PC-9 (cell line): Measurements from ENCODE around the gene FOXL1. TPM values are rescaled to one million over a fixed set of nuclear protein-coding genes. Genes with fewer than 3 reads are reported as not detected.

ENCODE experiments used
- BruUV-seq: library from RNA; stranded (reverse); fragments of 400-500 nt; replicated peaks from 2 replicates; lab custom pipeline; 2021; lab: Mats Ljungman, UMichigan
- CTCF ChIA-PET: fragments of 300-600 bp; sonication (Branson Sonifier 250); formaldehyde crosslinking; loops from one replicate; lab custom pipeline; 2022; ENCODE audit warnings: antibody characterized with exemption; lab: Charles Lee
- POLR2A ChIA-PET: fragments of 300-600 bp; sonication (Branson Sonifier 250); formaldehyde crosslinking; loops from one replicate; lab custom pipeline; 2022; ENCODE audit warnings: antibody characterized with exemption; ENCODE audit not compliant: unreplicated experiment; lab: Charles Lee
- DNase-seq, 2 experiments: peaks; one replicate each; pipeline versions ENCODE4 v3.0.0 to v3.0.0-alpha.2; 2015 to 2022; ENCODE audit warnings: mixed read lengths in 1 of 2
- H2AFZ ChIP-seq: fragments of 200-600 bp; sonication (generic); 2 replicates; pipeline ENCODE4 v1.8.1; 2017; ENCODE audit warnings: antibody characterized with exemption
- H3F3A ChIP-seq: fragments of 200-600 bp; sonication (generic); 2 replicates; pipeline ENCODE4 v1.8.1; 2017; ENCODE audit warnings: antibody characterized with exemption, mild to moderate bottlenecking, low read depth; ENCODE audit not compliant: insufficient read depth
- H3K27ac ChIP-seq: fragments of 200-600 bp; sonication (generic); 2 replicates; pipeline ENCODE4 v1.6.1; 2016; ENCODE audit warnings: mixed run types
- H3K27me3 ChIP-seq: fragments of 200-600 bp; sonication (generic); 2 replicates; pipeline ENCODE4 v1.6.1; 2016; ENCODE audit warnings: low read depth, mixed run types; ENCODE audit not compliant: insufficient read depth
- H3K36me3 ChIP-seq: fragments of 200-600 bp; sonication (generic); 2 replicates; pipeline ENCODE4 v1.6.1; 2016; ENCODE audit warnings: low read depth, mixed run types
- H3K4me1 ChIP-seq: fragments of 200-600 bp; sonication (generic); replicated peaks from 2 replicates; pipeline ENCODE4 v1.6.1; 2016; ENCODE audit warnings: mixed run types; ENCODE audit not compliant: insufficient read depth
- H3K4me2 ChIP-seq: fragments of 200-600 bp; sonication (generic); 2 replicates; pipeline ENCODE4 v1.6.1; 2017; ENCODE audit warnings: mixed run types
- H3K4me3 ChIP-seq: fragments of 200-600 bp; sonication (generic); 2 replicates; pipeline ENCODE4 v1.6.1; 2016; ENCODE audit warnings: mixed run types
- H3K79me2 ChIP-seq: fragments of 200-600 bp; sonication (generic); 2 replicates; pipeline ENCODE4 v1.6.1; 2017; ENCODE audit warnings: low read depth, mixed run types
- H3K9me2 ChIP-seq: fragments of 200-600 bp; sonication (generic); 2 replicates; pipeline ENCODE4 v1.8.1; 2017; ENCODE audit warnings: mild to moderate bottlenecking; ENCODE audit not compliant: insufficient read depth
- H3K9me3 ChIP-seq: fragments of 200-600 bp; sonication (generic); 2 replicates; pipeline ENCODE4 v1.8.1; 2016; ENCODE audit warnings: low read depth; ENCODE audit not compliant: insufficient read depth
- H4K20me1 ChIP-seq: fragments of 200-600 bp; sonication (generic); 2 replicates; pipeline ENCODE4 v1.8.1; 2017; ENCODE audit not compliant: insufficient read depth
- CTCF ChIP-seq: fragments of 200-600 bp; sonication (generic); conservative IDR thresholded peaks from 2 replicates; pipeline ENCODE4 v1.6.1; 2017; ENCODE audit warnings: mixed run types, antibody characterized with exemption, mild to moderate bottlenecking, moderate library complexity
- EZH2 ChIP-seq: fragments of 200-600 bp; sonication (generic); IDR thresholded peaks from 2 replicates; pipeline ENCODE4 v1.8.0; 2017; ENCODE audit warnings: antibody characterized with exemption, low read depth
- intact Hi-C: fragments of 100-400 bp; cut with micrococcal nuclease; formaldehyde crosslinking; loops from one replicate; pipeline ENCODE4 v1.10.0; 2022; ENCODE audit not compliant: unreplicated experiment
- total RNA-seq: library from RNA; stranded (reverse); gene quantifications from 2 replicates; pipeline ENCODE4 v1.2.3, GENCODE V29; 2021

Gene FOXL1
- total RNA-seq, 1 experiment from 2014 or later: not detected

GRCh38 chr16:86545481-86545880, 32.9 kb upstream of the FOXL1 start:
- Histone ChIP-seq H3K4me2 (no peak overlapping the region), H3K4me1 (no peaks in the 10 kb centered on the region), H3K27me3 (no peaks in the 10 kb centered on the region), H3K36me3 (peaks cover 4% of the 10 kb centered on the region; the same call in 1 of the 2 replicates), H3F3A (no peaks in the 10 kb centered on the region), H4K20me1 (peaks cover 10% of the 10 kb centered on the region; the same call in 1 of the 2 replicates), H3K27ac (no peak overlapping the region), H3K4me3 (no peak overlapping the region), H3K9me2 (no peaks in the 10 kb centered on the region), H2AFZ (no peak overlapping the region), H3K9me3 (no peaks in the 10 kb centered on the region), H3K79me2 (no peaks in the 10 kb centered on the region)
- POLR2A ChIA-PET: no interaction called here
- DNase-seq: no peak
- intact Hi-C loops: no loop called here
- CTCF ChIA-PET: no interaction called here
- TF ChIP-seq EZH2 (no peak), CTCF (no peak)
- no TSS peak for BruUV-seq

GRCh38 chr16:86545954-86546637, 32.3 kb upstream of the FOXL1 start:
- Histone ChIP-seq H4K20me1 (peaks cover 10% of the 10 kb centered on the region; the same call in 1 of the 2 replicates), H3F3A (no peaks in the 10 kb centered on the region)
- POLR2A ChIA-PET: no interaction called here

GRCh38 chr16:86546638-86547013, 31.7 kb upstream of the FOXL1 start:
- no peak for DNase-seq
- Histone ChIP-seq H4K20me1 (peaks cover 10% of the 10 kb centered on the region; the same call in 1 of the 2 replicates), H3K4me2 (no peak overlapping the region), H3K4me3 (no peak overlapping the region), H3F3A (no peaks in the 10 kb centered on the region), H3K27ac (no peak overlapping the region), H3K79me2 (no peaks in the 10 kb centered on the region), H3K4me1 (no peaks in the 10 kb centered on the region), H3K9me3 (no peaks in the 10 kb centered on the region), H3K9me2 (no peaks in the 10 kb centered on the region), H3K36me3 (peaks cover 9% of the 10 kb centered on the region; the same call in 1 of the 2 replicates), H3K27me3 (no peaks in the 10 kb centered on the region), H2AFZ (no peak overlapping the region)
- POLR2A ChIA-PET: no interaction called here
- intact Hi-C loops: no loop called here
- CTCF ChIA-PET: no interaction called here
- TF ChIP-seq EZH2 (no peak), CTCF (no peak)
- no TSS peak for BruUV-seq

More at GRCh38 chr16:86545954-86546637, 32.3 kb upstream of the FOXL1 start:
- BruUV-seq: no TSS peak
- Histone ChIP-seq H3K4me1 (no peaks in the 10 kb centered on the region), H3K9me2 (no peaks in the 10 kb centered on the region), H2AFZ (no peak overlapping the region), H3K4me2 (no peak overlapping the region), H3K36me3 (peaks cover 4% of the 10 kb centered on the region; the same call in 1 of the 2 replicates), H3K27me3 (no peaks in the 10 kb centered on the region), H3K9me3 (no peaks in the 10 kb centered on the region), H3K27ac (no peak overlapping the region), H3K4me3 (no peak overlapping the region), H3K79me2 (no peaks in the 10 kb centered on the region)
- TF ChIP-seq CTCF (no peak), EZH2 (no peak)
- intact Hi-C loops: no loop called here
- CTCF ChIA-PET: no interaction called here
- DNase-seq: no peak
